ENCODE measurements around the gene DHRS7C.
"Not testable (repeated sequence)": the region's sequence is repeated elsewhere in the genome, so short reads cannot be mapped to it uniquely, and the experiment has no call there.

DHRS7C gene

DNA sequence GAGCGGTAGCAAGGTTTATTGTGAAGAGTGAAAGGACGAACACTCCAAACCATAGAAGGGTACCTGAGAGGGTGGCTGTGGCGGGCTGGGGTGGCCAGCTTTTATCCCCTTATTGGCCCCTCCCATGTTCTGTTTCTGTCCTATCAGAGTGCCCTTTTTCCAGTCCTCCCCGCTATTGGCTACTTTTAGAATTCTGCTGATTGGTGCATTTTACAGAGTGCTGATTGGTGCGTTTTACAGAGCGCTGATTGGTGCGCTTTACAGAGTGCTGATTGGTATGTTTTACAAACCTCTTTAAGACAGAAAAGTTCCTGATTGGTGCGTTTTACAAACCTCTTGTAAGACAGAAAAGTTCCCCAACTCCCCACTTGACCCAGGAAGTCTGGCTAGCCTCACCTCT lies 18.0 kb upstream of the DHRS7C start:
- no peak for DNase-seq

DNA sequence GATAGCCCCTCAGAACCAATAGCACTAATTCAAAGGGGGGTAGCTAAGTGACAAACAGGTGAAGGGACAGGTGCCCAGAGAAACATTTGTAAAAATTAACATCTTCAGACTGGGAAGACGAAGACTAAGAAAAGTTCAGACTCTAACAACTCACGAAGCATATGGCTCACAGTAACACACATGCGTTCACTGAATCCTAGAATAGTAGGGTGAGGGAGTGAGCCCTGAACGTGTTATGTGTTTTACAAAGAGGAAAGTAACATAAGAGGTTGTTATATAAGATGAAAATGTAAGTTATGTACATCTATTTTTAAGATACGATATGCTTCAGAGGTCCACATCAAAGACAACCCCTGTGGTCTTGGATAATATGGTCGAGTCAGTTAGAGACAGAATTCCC lies 15.3 kb upstream of the DHRS7C start:
- no peak for DNase-seq

DNA sequence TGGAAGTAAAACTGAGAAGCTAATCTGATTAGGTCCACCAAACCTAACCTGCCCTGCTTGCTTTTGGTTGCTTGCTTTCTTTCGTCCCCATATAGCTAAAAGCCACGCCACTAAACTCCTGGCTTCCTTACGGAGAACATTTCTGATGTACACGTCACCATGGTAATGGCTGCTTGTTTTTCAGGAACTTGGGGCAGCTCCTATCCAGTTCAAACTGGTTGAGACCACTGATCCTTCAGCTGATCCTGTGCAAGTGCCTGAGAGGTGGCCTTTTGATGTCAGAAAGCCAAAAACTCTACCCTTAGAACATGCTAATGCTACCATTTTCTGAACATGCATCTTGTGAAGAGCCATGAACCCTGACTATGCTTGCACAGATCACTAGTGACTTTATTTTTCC lies 14.4 kb upstream of the DHRS7C start:
- DNase-seq: no peak

DNA sequence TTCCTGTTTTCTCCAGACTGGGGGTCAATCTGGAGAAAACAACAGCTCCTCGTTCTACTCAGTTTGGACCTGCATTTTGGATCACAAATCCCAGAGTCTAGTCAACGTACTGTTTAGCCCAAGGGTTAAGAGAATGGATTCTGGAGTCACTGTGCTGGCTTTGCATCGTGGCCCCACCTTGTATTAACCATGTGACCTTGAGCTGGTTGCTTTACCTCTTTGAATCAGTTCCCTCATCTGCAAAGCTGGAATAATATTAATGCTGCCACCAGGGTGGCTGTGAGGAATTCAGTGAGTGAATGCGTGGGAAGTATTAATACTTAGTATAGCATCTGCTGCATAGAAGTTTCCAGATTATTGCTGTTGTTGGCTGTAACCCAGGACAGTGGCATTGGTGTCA lies 11.3 kb upstream of the DHRS7C start:
- no peak for DNase-seq

DNA sequence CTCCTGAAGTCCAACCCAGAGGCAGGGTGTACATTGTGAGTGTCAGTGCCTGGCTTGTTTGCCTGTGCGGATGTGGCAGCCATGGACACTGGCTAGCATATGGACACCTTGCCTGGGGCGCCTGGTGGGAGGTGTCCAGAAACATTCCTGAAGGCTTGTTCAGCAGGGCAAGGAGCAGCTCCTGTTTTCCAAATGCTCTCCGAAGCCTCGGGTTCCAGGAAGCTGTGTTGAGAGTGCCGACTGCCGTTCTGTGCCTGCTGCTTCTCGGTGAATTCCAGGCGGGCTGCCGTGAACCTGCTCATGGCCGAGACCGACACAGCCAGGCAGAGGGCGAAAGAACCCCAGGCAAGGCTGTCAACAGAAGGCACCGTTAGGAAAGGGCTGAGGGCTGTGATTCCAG lies 10.9 kb upstream of the DHRS7C start:
- no peak for DNase-seq

DNA sequence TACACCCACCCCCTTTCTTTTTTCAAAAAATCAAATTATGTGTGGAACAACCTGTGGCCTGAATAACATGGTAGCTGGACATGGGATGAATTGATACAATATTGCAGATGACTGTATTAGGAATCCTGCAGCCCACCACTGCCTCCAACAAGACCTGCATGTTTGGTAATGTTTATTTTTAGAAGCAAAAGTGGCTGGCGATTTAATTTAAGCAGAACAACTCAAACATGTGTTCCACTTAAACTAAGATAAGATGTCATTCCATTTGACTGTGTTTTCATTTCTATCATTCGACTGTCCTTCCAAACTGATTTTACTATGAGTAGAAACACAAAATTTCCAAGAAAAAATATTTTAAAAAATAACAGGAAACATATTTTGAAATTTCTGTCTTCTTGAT lies 10.1 kb upstream of the DHRS7C start:
- DNase-seq: no peak

DNA sequence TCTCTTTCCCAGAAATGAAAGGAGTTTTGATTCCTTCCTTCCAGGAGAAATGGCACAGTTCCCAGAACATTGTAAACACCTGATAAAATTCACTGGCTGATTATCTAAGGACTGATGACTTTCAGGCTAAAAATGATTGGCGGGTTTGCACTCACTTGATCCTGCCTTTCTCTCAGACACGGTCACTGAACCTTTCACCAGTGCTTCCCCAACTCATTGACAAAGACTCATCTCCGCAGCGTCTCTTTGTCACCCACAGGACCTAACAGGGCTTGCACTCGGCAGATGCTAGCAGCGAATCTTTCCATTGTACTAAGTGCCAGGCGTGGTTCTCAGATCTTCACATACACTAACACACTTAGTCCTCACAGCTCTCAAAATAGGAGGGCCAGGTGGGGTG lies 7.3 kb upstream of the DHRS7C start:
- DNase-seq: no peak

DNA sequence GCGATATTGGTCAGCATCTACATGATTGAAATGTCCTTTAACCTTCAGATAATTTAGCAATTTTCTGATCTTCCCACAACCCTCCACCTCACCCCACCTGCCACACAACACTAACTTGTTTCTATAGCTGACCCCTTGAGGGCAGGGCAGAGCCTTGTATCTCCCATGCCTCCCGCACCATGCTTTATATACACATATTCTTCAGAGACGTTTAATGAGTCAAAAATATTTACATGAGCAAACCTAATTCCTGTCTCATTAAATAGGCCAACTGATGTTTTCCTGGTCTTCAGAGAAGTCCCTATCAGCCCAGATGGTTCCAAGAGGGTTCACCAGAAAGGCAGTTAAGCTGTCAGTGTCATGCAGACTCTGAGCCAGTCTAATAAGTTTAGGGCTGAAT lies 6.6 kb upstream of the DHRS7C start:
- DNase-seq: no peak

DNA sequence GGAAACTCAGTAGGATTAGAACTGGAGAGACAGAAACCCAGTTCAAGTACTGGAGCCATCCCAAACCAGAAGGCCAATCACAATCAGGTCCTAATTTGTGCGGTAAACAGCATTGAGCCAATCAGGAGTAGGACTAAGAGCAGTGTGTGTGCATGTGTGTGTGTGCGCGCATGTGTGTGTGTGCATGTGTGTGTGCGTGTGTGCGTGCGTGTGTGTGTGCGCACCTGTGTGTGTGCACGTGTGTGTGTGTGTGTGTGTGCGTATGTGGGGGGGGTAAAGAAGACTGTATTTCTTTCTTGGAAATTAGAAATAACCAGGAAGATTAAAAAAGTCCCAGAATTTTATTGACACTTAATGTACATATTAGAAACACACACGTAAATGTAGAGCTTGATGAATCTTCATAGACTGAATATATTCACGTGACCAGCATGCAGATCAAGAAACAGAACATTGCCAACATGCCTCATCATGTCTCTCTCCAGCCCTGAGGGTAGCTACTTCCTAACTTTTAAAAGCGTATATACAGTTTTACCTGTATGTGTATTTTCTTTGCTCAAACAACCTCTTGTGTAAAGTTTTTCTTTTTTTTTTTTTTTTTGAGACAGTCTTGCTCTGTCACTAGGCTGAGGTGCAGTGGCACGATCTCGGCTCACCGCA lies 919 bp upstream of the DHRS7C start:
- DNase-seq: no peak

DNA sequence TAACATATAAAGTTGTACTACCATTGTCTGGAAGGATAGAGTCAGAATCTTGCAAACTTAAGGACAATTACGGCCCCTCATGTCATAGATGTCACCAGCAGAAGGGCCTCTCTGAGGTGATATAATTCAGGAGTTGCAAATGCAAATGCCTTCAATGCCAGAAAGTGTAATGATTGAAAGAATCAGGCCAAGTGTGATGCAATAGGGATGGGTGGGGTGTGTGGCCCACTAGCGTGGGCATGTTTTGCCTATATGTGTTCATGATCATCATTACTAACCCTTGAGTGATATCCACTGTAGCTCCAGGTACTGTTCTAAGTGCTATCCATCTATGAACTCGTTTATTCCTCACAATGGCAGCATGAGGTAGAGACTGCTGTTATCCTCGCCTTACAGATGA lies 1.1 kb downstream of the DHRS7C start:
- no peak for DNase-seq

DNA sequence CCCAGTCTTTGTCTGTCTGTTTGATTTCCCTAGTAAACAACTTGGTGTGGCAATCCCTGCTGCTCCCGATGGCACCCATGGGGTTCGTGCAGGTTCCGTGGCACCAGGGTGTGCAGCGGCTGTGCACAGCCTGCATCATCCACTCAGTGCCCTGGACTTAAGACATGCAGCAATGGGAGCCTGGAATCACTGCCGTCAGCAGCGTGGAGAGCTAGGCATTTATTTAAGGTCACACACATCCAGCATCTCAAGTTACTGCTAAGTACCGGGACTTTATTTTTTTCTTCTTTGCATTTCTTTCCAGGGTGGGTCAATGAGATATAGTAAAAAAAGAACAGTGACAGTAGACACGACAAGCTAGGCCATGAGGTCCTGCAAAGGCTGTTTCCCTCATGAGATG lies 2.8 kb downstream of the DHRS7C start:
- DNase-seq: no peak

DNA sequence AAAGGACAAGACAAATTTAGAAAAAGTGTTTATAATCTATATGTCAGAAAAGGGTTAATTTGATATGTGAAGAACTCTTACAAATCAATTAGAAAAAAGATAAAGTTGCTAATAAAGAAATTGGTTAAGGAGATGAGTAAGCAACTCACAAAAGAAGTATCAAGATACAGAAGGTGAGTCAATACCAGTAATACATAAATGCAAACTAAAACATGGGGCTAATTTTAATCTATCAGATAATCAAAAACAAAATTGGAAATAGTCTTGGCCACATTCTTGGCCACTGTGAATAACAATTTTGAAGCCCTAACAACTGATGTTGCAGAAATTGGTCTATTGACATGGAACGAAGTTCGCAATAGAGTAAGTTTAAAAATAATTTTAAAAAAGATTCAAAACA lies 6.8 kb downstream of the DHRS7C start:
- DNase-seq: no peak

DNA sequence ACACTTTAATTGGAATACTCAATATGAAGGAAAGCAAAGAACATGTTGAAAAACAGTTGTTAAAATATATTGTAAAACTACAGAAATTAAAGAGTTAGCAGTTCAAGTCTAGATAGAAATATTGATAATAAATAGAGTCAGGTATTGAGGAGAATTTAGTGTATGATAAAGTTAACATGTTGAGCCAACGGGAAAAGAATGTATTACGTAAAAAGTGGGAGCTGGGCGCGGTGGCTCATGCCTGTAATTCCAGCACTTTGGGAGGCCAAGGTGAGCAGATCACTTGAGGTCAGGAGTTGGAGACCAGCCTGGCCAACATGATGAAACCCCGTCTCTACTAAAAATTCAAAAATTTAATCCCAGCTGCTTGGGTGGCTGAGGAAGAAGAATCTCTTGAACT lies 7.9 kb downstream of the DHRS7C start:
- not testable (repeated sequence) for DNase-seq

DNA sequence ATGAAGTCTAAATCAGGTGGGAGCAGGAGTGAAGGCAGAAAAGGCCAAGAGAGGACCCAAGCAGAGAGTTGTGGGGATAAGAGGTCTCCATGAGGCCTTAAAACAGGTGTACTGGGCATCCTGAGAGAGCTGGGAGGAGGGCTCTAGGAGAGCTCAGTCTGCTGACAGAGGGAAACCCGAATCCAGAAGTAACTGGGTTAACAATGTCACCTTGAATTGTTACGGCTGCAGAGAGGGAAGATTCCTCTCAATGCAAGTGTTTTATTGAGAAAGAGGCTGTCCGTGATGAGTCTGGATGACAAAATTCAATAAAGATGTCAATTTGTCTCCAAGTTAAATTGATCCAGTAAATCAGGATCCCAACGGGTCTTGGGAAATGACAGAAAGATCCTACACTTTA lies 8.3 kb downstream of the DHRS7C start:
- no peak for DNase-seq

DNA sequence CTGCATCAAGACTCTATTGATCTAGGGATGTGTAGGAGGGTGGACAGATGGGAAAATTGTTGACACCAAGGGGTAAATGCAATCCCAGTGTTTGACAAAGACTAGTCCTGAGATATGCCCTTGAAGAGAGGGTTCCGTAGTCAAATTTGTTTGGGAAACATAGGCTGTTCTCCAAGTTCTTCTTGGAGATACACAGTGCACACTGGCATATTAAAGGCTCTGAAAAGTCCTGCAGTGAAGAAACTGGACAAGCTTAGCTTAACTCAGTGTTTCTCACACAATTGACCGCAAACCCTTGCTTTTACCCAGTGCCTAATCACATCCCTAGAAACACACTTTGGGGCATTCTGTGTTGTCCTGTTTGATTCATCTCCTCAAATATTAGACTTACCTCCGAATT lies 10.8 kb downstream of the DHRS7C start:
- no peak for DNase-seq

DNA sequence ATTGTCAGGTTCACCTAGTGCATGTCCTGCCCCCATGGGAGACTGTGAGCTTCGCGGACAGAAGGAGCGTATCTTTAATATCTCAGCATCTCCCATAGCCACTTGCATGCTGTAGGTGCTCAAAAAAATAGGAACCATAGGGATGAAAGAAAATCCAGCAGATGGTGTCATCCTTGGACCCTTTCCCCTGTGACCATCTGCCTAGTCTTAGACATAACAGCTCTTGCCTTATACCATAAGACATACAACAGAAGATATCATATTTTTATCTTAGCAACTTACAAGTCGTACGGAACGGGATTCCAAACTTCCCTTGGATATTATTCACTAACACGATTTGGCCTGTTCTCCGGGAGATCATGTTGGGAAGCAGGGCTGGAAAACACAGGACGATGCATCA lies 14.5 kb downstream of the DHRS7C start:
- no peak for DNase-seq

DNA sequence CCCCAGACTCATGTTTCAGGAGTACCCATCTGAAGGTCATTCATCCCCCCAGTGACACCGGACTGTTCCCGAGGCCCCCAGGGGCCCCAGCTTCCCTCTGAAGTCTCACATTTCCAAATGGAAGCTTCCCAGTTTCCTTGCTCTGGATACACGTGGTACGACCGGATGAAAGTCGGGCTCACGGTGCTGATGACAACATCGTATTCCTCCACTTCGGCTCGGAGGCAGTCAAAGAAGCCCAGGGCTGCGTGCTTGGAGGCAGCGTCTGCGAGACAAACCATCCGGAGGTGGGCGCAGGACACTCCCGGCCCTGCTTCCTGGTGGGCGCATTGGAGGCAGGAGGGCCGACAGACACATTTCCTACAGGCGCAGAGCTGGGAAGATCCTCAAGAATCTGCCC lies 18.7 kb downstream of the DHRS7C start:
- no peak for DNase-seq

DNA sequence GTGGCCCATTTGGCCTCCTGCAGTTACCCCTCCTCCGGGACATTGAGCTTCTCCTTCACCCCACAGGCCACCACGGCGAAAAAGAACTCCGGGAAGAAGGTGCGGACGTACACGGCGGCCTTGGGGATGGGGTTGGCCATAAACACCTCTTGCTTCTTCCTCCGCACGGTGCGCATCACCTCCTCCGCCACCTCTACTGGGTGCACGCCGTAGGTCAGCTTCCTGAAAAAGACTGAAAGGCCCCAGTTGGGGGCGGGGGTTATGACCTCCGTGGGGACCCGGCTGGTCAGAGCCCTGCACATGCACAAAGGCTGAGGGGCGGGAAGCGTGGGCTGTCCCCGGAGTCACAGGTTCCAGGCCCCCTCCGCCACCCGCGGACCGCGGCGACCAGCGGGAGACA lies 19.9 kb downstream of the DHRS7C start:
- no peak for DNase-seq

DNA sequence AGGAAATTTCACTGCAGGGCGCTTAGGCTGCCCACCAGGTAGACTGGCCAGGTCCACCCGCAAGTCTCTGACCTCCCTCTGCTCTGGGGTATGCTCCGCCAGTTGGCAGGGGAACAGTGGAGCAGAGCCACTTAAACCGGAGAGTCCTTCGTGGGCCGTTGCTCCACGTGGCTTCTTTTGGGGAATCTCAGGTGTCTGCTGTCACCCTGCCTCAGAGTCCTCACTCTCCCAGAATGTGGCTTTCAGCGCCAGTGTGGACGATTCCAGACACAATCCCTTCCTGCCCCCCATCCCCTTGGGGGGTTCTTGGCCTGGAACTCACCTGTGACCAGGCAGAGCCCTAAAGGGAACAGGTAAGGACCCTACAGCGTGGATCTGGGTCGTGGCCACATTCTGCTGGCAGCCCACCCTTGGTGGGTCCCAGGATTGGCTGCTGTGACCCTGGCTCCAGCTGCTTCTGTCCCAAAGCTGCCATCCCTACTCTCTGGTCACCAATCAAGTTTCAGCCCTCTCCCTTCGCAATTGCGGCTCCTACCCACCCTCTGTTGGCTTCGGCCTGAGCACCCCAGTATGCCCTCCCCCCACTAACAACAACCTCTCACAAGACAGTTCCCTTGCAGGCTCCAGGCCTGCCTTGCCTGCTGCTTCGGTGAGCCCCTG lies 22.2 kb downstream of the DHRS7C start:
- no peak for DNase-seq

DNA sequence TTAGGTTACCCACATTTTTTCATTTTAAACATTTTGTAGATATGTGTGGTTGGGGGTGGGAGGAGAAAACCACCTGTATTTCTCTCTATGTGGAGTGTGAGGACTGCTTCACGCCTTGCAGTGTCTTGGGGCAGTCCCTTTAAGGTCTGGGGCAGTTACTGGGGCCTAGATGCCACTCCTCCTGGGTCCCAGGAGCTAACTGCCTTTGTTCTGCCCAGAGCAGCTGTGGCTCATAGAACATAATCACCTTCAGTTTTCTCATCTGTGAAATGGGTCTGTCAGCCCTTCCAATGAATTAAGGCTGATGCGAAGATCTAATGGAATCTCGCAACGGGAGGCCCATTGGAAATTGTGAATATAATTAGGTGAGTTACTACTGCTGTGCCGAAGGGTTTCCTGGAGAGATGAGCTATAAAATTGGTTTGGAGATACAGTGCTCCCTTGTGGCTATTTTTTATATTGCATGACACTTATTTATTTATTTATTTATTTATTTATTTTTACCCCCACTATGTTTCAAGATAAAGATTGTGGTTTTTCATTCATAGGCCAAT lies 22.9 kb downstream of the DHRS7C start:
- no peak for DNase-seq

DNA sequence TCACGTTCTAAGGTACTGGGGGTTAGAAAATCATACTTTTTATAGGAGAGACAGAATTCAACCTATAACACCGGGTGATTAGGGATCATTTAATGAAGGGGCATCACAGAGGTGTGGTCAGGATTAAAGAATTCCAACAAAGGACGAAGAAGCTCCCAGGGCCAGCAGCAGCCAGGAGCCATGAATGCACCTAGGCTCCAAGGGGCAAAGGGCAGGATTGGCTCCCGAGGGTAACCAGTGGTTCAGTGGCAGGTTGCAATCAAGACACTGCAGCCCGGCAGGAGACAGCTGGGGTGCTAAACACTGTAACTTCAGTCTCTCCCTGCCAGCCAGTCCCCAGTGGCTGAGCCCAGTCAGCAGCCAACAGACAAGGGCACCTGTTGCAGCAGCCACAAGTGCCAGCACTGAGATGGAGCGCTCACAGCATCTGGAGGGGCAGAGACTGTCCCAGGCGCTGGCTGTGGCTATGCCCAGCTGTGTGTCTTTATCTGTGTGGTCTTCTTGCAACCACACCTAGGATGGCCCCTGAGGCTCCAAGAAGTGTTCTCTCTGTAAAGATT lies 23.9 kb downstream of the DHRS7C start:
- DNase-seq: no peak

DNA sequence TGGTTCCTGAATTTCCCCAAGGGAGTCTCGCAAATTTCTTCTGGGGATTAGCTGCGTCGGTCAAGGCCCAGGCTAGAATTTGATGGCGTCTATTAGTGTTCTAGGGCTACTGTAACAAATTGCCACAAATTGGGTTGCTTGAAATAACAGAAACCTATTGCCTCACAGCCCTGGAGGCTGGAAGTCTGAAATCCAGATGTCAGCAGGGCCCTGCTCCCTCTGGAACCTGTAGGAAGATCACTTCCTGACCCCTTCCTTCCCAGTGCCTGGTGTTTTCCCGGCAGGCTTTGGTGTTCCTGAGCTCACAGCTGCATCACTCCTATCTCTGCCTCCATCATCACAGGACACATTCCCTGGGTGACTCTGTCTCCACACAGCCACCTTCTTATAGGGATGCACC lies 24.4 kb downstream of the DHRS7C start:
- DNase-seq: no peak

DNA sequence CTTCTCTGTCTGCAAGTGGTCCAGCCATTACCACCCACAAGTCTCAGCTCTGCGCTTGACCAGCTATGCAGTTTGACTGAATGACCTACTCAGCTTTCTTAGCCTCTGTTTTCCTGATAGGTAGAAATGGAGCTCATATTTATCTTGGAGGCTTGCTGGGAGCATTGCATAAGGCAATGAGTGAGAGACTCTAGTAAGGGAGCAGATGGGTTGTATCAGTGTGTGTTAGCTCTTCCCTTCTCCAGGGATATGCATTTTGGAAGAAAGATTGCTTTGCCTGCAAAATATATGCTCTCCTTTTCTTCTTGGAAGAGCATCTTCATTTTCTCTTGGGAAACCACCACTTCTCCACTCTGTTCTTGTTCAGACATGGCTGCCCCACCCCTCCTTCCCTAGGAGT lies 26.1 kb downstream of the DHRS7C start:
- DNase-seq: no peak

DNA sequence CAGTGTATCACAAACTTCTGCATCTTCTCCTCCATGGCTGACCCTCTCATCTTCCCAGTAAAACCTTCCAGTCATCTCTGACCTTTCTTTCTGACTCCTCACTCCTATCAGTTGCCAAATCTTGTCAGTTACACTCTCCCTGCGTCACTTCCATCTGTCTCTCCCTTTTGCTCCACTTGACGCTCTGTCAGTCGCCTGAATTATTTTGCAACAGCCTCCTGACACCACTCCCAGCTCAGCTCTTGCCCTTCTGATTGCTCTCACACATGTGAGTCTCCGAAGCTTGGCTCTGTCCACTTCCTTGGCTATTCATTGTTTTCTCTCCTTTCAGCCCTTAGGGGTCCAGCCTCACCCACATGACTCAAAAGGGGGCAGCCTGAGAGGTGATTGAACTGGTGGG lies 27.7 kb downstream of the DHRS7C start:
- no peak for DNase-seq

DNA sequence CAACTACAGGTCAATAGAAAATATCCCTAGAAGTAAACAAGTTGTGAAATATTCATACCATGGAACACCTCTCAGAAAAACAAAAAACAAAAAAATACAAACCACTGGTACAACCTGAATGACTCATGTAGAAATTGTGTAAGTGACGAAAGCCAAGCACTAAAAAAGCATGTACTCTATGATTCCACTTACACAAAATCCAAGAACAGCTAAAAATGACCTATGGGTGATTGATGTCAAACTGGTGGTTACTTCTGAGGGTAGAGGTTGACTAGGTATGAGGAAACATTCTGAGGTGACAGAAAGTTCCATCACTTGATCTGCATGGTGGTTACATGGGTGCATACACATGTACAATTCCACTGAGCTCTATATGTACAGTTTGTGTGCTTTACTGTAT lies 31.1 kb downstream of the DHRS7C start:
- DNase-seq: no peak

All from amniotic stem cell (primary cell).